A549 (cell line): ENCODE results near the gene SLC34A2.

Experiments
- BHLHE40 ChIP-seq: IDR thresholded peaks from 2 replicates; pipeline ENCODE4 v1.6.1; 2012; ENCODE audit warnings: low read depth, low read length, inconsistent platforms
- CEBPB ChIP-seq, 2 experiments: fragments of >200 bp in 1 of 2; sonication (Bioruptor Twin) in 1 of 2; formaldehyde crosslinking in 1 of 2; IDR thresholded peaks; 2 replicates each; pipeline ENCODE4 v1.6.1; 2012 to 2016
- CHD2 ChIP-seq: fragments of 150-350 bp; IDR thresholded peaks from 2 replicates; pipeline ENCODE4 v1.6.1; 2014; ENCODE audit warnings: low read length; ENCODE audit not compliant: partially characterized antibody
- GATA3 ChIP-seq: IDR thresholded peaks from 2 replicates; pipeline ENCODE4 v1.6.1; 2012; ENCODE audit warnings: borderline replicate concordance
- KDM1A ChIP-seq: fragments of 200-600 bp; sonication (generic); IDR thresholded peaks from 2 replicates; pipeline ENCODE4 v1.6.1; 2016; ENCODE audit warnings: low read depth, mild to moderate bottlenecking
- MAFK ChIP-seq: fragments of 450-650 bp; IDR thresholded peaks from 2 replicates; pipeline ENCODE4 v1.6.1; 2014; ENCODE audit not compliant: partially characterized antibody
- MAZ ChIP-seq: fragments of 150-350 bp; IDR thresholded peaks from 2 replicates; pipeline ENCODE4 v1.6.1; 2014; ENCODE audit warnings: antibody characterized with exemption, low read depth, low read length, borderline replicate concordance
- MYC ChIP-seq: IDR thresholded peaks from 2 replicates; pipeline ENCODE4 v1.6.1; 2012; ENCODE audit warnings: mild to moderate bottlenecking, inconsistent platforms, low read length, improper control_type of control experiment, borderline replicate concordance
- PHF8 ChIP-seq: fragments of 200-600 bp; sonication (generic); IDR thresholded peaks from 2 replicates; pipeline ENCODE4 v1.6.1; 2016; ENCODE audit warnings: low read depth, mild to moderate bottlenecking, antibody characterized with exemption, moderate library complexity, borderline replicate concordance
- POLR2A ChIP-seq: IDR thresholded peaks from 2 replicates; pipeline ENCODE4 v1.6.1; 2012; ENCODE audit warnings: mild to moderate bottlenecking, low read length
- RFX5 ChIP-seq: fragments of 450-650 bp; IDR thresholded peaks from 2 replicates; pipeline ENCODE4 v1.7.1; 2014; ENCODE audit warnings: antibody characterized with exemption, mild to moderate bottlenecking, moderate library complexity
- TF ChIP-seq, protein P1 (sequence below): fragments of >200 bp; sonication (Bioruptor Twin); formaldehyde crosslinking; IDR thresholded peaks from 3 replicates; pipeline ENCODE4 v1.5.1; 2016

DNA sequence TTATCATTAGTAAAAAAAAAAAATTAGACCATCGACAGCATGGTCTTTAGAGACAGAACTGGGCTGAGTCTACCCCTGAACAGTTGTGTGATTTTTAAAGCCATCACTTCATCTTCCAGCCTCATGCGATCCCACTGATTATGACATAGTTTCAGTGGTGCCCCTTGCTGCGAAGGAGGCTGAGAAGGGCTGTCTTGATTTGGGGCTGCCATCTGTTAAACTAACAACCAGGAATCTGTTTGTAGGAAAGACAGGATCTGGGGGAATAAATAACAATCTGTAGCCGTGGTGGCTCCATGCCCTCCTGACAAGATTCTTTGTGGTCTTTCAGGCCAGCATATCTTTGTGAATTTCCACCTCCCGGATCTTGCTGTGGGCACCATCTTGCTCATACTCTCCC is 17.1 kb downstream of the SLC34A2 start:
- TF ChIP-seq RFX5 (no peak), BHLHE40 (no peak), MAZ (no peak), PHF8 (no peak), MYC (no peak), GATA3 (no peak), CEBPB (IDR thresholded peaks at IDR 0.05) (no peak), POLR2A (no peak), CHD2 (no peak), KDM1A (no peak), MAFK (no peak)
- TF ChIP-seq, protein P1, sequence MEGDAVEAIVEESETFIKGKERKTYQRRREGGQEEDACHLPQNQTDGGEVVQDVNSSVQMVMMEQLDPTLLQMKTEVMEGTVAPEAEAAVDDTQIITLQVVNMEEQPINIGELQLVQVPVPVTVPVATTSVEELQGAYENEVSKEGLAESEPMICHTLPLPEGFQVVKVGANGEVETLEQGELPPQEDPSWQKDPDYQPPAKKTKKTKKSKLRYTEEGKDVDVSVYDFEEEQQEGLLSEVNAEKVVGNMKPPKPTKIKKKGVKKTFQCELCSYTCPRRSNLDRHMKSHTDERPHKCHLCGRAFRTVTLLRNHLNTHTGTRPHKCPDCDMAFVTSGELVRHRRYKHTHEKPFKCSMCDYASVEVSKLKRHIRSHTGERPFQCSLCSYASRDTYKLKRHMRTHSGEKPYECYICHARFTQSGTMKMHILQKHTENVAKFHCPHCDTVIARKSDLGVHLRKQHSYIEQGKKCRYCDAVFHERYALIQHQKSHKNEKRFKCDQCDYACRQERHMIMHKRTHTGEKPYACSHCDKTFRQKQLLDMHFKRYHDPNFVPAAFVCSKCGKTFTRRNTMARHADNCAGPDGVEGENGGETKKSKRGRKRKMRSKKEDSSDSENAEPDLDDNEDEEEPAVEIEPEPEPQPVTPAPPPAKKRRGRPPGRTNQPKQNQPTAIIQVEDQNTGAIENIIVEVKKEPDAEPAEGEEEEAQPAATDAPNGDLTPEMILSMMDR = no peak
